Stimulated activated naive CD8-positive, alpha-beta T cell treated with anti-CD3 and anti-CD28 coated beads, Interleukin-15, amount 100 ng/mL, for 72 hours (primary cell): ENCODE results near the gene AS3MT.
A peak's percentile ranks its signal among the peaks of the same experiment; 100 is the strongest.
"Not testable (repeated sequence)": the region's sequence is repeated elsewhere in the genome, so short reads cannot be mapped to it uniquely, and the experiment has no call there.

Source experiments
- ATAC-seq: fragments of 150-1000 bp; cut with Tn5 transposase; 2 replicates; pipeline ENCODE4 v1.10.0; 2021; ENCODE audit warnings: mild to moderate bottlenecking, moderate library complexity
- DNase-seq, 2 donors: peaks; one replicate each; pipeline ENCODE4 v3.0.0; 2021 to 2022
- H3K27ac Mint-ChIP-seq, 2 donors: one replicate each; pipeline ENCODE4 v1.8.0; 2022; ENCODE audit warnings: mild to moderate bottlenecking in 2 of 2, mixed read lengths in 2 of 2, moderate library complexity in 2 of 2
- H3K27me3 Mint-ChIP-seq: one replicate; pipeline ENCODE4 v1.8.0; 2022; ENCODE audit warnings: mixed read lengths
- H3K4me1 Mint-ChIP-seq: one replicate; pipeline ENCODE4 v1.8.0; 2022; ENCODE audit warnings: mild to moderate bottlenecking, mixed read lengths
- H3K4me3 Mint-ChIP-seq, 2 donors: one replicate each; pipeline ENCODE4 v1.8.0; 2022; ENCODE audit warnings: mild to moderate bottlenecking in 2 of 2, mixed read lengths in 2 of 2, moderate library complexity in 1 of 2
- H3K9me3 Mint-ChIP-seq, 2 donors: one replicate each; pipeline ENCODE4 v1.8.0; 2022; ENCODE audit warnings: mixed read lengths in 2 of 2

AS3MT gene, protein sequence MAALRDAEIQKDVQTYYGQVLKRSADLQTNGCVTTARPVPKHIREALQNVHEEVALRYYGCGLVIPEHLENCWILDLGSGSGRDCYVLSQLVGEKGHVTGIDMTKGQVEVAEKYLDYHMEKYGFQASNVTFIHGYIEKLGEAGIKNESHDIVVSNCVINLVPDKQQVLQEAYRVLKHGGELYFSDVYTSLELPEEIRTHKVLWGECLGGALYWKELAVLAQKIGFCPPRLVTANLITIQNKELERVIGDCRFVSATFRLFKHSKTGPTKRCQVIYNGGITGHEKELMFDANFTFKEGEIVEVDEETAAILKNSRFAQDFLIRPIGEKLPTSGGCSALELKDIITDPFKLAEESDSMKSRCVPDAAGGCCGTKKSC

DNA sequence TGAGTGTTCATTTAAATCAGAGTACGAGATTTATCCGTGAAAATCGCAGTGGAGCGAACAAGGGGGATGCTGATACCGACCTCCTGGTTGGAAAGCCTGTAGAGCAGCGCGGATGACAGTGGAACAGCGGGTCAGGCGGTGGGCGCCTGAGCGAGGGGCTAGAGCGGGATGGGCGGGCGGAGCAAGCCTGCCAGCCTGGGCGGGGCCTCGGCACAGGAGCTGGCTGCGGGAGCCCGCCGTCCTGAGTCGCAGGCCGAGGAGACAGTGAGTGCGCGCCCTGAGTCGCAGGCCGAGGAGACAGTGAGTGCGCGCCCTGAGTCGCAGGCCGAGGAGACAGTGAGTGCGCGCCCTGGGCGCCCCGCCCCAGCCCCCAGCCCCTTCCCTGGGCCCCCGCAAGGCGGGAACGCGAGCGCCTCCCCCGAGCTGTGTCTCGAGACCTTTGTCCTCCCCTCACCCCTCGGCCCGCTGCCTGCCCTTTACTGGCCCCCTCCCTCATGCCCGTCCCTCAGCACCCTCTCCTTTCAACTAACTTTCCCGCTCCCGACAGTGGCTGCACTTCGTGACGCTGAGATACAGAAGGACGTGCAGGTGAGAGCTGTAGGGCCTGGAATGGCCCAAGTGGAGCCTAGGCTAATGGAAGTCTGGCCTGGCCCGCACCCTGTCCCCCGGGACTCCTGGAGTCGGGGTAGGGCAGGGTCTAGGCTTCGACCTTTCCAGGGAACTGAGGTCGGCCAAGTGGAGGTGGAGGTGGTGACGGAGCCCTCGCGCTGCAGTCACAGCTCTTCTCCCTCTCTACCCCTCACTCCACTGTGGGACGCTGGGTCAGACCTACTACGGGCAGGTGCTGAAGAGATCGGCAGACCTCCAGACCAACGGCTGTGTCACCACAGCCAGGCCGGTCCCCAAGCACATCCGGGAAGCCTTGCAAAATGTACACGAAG is at the start of gene AS3MT:
TSS of gene AS3MT (plus strand) at position 213 of the 941 bp plus-strand sequence. CDS start at position 336, 123 bp downstream.
- DNase-seq (peak; percentile 32 to 43), ATAC-seq (peak; percentile 93)
- H3K27me3 Mint-ChIP-seq = peaks cover 41% of the 10 kb centered on the region
- H3K4me1 Mint-ChIP-seq = peaks cover 14% of the 10 kb centered on the region
- H3K27ac Mint-ChIP-seq = peak within 1 kb of the TSS; percentile 95 to 96
- no peaks in the 10 kb centered on the region for H3K9me3 Mint-ChIP-seq
- H3K4me3 Mint-ChIP-seq = peak within 1 kb of the TSS; percentile 78 to 92

DNA sequence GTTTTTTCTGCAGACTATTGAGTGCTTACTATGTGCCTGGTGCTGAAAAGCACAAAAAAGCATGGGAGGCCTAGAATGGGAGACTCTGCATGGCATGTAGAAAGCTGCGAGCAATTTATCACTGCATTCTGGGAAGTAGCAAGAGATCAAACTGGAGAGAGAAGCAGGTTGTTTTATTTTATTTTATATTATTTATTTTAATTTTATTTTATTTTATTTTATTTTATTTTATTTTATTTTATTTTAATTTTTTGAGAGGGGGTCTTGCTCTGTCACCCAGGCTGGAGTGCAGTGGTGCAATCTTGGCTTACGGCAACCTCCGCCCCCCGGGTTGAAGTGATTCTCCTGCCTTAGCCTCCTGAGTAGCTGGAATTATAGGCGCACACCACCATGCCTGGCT is 49.3 kb upstream of the AS3MT start:
- not testable (repeated sequence) for H3K9me3 Mint-ChIP-seq, H3K4me3 Mint-ChIP-seq, H3K27ac Mint-ChIP-seq, H3K27me3 Mint-ChIP-seq, H3K4me1 Mint-ChIP-seq, DNase-seq, ATAC-seq

DNA sequence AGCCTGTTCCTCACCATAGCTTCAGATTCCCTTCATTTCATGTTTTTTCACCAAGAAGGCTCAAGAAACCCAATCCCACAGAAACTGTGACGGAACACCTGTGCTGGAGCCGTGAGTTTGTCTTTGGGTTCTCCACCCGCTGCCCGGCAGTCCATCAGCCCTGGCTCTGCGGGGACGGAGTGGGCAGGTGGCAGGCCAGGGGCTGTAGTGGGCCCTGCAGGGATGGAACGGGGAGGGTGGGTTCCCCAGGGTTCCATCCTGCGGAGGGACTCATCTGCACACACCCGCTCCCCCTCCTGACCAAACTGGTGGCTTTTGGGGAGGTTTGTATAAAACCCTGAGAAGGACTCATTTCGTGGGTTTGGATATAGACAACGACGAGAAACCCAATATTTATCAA is 47.0 kb upstream of the AS3MT start:
- Mint-ChIP-seq H3K27ac (peak overlapping the region in 1 of 2 donors; percentile 19), H3K4me3 (no peak overlapping the region), H3K4me1 (no peaks in the 10 kb centered on the region), H3K27me3 (no peaks in the 10 kb centered on the region), H3K9me3 (no peaks in the 10 kb centered on the region)
- ATAC-seq = no peak
- no peak for DNase-seq

DNA sequence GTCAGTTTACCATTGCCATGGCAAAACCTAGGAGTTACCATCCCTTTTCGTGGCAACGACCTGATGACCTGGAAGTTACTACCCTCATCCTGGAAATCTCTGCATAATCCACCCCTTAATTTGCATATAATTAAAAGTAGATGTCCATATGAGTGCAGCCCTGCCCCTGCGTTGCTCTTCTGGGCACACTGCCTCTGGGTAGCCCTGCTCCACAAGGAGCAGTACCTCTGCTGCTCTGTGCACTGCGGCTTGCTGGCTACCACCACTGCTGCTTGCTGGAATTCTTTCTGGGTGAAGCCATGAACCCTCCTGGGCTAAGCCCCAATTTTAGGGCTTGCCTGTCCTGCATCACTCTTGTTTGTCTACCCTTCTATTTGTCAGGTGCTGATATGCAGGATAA is 44.6 kb upstream of the AS3MT start:
- Mint-ChIP-seq H3K9me3 (no peaks in the 10 kb centered on the region), H3K4me1 (no peaks in the 10 kb centered on the region), H3K27me3 (no peaks in the 10 kb centered on the region), H3K4me3 (no peak overlapping the region), H3K27ac (no peak overlapping the region)
- ATAC-seq = no peak
- DNase-seq = no peak

DNA sequence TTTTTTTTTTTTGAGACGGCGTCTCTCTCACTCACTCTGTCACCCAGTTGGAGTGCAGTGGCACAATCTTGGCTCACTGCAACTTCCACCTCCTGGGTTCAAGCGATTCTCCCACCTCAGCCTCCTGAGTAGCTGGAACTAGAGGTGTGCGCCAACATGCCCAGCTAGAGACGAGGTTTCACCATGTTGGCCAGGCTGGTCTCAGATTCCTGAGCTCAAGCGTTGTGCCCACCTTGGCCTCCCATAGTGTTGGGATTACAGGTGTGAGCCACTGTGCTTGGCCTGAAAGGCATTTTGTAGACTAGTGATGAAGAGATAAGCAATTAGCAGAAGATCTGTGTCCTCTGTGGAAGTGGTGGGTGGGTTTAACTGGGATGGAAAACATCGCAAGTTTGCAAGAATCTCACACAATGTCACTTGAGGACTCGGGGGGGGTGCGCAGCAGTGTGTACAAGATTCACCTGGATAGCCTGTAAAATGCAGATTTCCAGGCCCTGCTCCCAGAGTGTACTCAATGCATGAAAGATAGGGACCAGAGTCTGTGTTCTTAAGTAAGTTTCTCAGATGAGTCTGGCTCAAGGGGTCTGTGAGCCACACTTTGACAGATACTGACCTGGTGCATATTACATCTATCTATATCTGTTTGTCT is 43.0 kb upstream of the AS3MT start:
- no peak overlapping the region for H3K27ac Mint-ChIP-seq
- H3K4me3 Mint-ChIP-seq = no peak overlapping the region
- ATAC-seq = no peak
- no peaks in the 10 kb centered on the region for H3K9me3 Mint-ChIP-seq
- H3K4me1 Mint-ChIP-seq = no peaks in the 10 kb centered on the region
- no peaks in the 10 kb centered on the region for H3K27me3 Mint-ChIP-seq
- no peak for DNase-seq

DNA sequence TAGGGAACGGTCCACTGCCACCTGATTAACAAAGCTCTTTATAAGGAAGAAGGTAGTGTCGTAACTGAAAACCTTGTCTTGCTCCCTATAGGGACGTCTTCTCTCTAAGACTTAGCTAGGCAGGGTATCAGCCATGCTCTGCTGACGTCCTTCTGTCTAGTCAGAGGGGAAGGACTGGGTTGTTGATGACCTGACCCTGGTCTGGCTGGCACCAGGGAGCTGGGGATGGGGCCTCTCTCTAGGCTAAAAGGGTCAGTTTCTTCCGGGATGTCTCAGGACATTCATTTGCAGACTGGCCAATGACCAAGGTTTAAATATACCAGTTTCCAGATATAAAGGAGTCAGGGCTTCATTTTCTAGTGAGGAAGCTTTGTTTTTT is 41.7 kb upstream of the AS3MT start:
- H3K4me3 Mint-ChIP-seq = no peak overlapping the region
- DNase-seq = no peak
- no peaks in the 10 kb centered on the region for H3K4me1 Mint-ChIP-seq
- ATAC-seq = no peak
- H3K27ac Mint-ChIP-seq = no peak overlapping the region
- no peaks in the 10 kb centered on the region for H3K27me3 Mint-ChIP-seq
- H3K9me3 Mint-ChIP-seq = no peaks in the 10 kb centered on the region

DNA sequence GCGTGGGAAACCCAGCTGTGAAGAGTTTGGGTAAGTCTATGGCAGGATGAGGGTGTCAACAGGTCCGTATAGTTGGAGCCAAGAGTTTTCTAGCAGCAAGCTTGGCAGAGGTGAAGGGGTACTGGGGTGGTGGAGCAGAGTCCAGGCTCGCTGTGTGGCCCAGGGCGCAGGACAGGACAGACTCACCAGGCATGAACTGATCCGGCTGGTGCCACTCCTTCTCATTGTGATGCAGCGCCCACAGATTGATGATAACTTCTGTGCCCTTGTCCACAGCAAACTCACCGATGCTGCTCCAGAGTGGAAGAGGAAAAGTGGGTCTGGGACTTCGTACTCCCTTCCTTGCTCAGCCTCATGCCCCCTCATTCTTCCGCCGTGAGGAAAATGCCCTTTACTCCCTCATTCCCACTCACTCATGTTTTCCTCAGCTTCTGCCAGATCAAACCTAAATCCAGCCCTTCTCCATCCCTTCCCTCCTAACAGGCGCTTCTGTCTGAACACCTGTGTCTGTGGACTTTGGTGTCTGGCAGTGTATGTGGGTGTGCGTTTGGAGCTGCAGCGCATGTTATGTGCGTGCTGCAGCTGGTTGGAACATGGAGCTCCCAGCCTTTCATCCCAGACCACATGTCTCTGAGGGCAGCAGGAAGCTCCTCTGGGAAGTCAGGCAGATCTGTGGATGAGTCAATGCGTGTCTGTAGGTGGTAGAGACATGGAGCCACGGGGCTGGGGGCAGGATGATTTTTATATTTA is 37.8 kb upstream of the AS3MT start:
- DNase-seq = no peak
- H3K27me3 Mint-ChIP-seq = no peaks in the 10 kb centered on the region
- no peak for ATAC-seq
- no peaks in the 10 kb centered on the region for H3K9me3 Mint-ChIP-seq
- H3K4me3 Mint-ChIP-seq = no peak overlapping the region
- peak overlapping the region in 1 of 2 donors; percentile 85 for H3K27ac Mint-ChIP-seq
- no peaks in the 10 kb centered on the region for H3K4me1 Mint-ChIP-seq

DNA sequence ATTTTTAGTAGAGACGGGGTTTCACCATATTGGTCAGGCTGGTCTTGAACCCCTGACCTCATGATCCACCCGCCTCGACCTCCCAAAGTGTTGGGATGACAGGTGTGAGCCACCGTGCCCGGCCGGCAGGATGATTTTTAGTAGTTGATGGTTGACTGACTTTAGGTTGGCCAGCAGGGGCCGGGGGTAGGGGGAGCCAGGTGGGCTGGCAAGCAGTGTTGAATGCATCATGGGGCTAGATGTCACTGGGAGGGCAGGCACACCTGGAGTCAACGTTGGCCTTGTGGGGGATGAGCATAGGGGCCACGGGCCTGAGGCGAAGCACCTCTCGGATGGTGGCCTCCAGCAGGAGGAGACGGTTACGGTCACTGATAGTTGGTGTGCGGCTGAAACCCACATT is 37.0 kb upstream of the AS3MT start:
- Mint-ChIP-seq H3K4me3 (no peak overlapping the region), H3K27me3 (no peaks in the 10 kb centered on the region), H3K27ac (no peak overlapping the region), H3K9me3 (no peaks in the 10 kb centered on the region), H3K4me1 (no peaks in the 10 kb centered on the region)
- DNase-seq (no peak), ATAC-seq (no peak)

DNA sequence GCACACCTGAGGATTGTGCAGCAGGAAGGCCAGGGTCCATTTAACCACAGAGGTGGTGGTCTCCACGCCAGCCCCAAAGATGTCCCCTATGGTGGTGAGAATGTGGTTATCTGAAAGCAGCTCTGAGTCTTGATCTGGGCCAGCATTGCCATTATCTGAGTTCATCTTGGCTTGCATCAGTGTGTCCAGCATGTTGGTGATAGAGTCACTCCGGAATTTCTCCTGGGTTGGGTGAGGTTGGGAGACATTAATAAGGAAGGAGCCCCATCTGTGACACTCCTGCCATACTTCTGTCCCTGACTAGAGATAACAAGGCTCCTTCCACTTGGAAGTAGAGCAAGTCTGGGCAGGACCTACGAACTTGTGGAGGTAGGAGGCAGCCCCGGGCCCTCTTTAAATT is 36.3 kb upstream of the AS3MT start:
- Mint-ChIP-seq H3K4me1 (no peaks in the 10 kb centered on the region), H3K4me3 (no peak overlapping the region), H3K9me3 (peaks cover 3 to 5% of the 10 kb centered on the region in 2 donors), H3K27me3 (no peaks in the 10 kb centered on the region), H3K27ac (no peak overlapping the region)
- no peak for ATAC-seq
- DNase-seq = no peak

DNA sequence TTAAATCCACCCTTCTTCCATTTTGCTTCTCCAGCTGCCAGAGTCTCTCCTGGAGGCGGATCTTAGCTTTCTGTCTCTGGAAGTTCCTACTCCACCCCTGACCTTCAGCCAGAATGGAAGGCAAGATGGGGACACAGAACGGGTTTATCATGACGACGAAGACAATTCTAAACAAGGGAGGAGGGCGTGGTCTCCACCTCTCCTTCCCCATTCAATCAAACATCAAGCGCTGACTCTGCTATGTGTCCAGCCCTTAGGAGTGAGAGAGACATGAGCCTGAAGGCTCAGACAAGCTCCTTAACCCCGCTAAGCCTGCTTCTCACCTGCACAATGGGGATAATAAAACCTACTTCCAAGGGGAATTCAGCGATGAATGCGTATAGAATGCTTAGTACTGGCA is 35.1 kb upstream of the AS3MT start:
- no peaks in the 10 kb centered on the region for H3K27me3 Mint-ChIP-seq
- no peak for ATAC-seq
- peaks cover 7 to 11% of the 10 kb centered on the region in 2 donors for H3K9me3 Mint-ChIP-seq
- DNase-seq = no peak
- H3K27ac Mint-ChIP-seq = no peak overlapping the region
- H3K4me1 Mint-ChIP-seq = no peaks in the 10 kb centered on the region
- no peak overlapping the region for H3K4me3 Mint-ChIP-seq

DNA sequence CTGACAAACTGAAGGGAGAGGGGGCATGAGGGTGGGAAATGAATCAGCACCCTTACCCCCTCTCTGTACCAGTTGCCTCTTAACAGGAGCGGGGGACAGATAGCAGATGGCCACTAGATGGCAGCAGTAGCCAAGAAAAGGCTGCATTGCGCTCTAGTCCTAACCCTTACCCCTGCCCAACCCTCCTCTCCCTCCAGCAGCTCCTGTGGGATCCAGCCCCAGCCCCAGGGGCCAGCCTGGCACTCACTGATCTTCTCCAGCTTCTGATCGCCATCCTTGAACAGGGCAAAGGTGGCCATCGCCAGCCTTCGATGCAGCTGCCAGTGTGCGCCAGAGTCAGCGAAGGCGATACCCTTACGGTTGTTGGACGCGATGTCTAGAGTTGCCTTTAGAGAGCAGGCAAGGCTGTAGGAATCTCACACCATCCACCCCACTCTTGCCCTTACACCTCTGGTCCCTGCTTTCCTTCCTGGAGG is 34.2 kb upstream of the AS3MT start:
- Mint-ChIP-seq H3K27me3 (peaks cover 4% of the 10 kb centered on the region), H3K27ac (no peak overlapping the region)

DNA sequence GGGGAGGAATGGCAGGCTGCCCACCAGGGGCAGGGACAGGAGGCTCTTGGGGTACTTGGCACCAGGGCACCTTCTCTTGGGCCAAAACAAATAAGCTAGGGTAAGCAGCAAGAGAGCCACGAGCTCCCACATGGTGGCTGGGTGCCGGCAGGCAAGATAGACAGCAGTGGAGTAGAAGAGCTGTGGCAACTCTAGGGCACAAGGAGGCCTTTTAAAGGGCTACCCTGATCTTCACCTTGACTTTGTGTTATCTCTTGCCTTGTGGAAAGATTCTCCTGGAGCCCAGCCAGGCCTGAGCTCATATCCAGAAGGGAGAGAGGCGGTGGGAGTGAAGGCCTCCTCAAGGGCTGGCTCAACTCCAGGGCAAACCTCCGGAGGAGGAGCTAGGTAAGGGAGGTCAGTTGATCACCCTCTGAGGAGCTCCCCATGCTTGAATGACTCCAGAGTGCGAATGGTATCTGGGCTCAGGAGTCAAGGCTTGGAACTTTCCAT is 32.0 kb upstream of the AS3MT start, which contains the start of gene CYP17A1:
TSS of gene CYP17A1 (minus strand) at position 184 of the 492 bp plus-strand sequence. CDS start at position 132, 52 bp downstream.
- Mint-ChIP-seq H3K27me3 (peaks cover 8% of the 10 kb centered on the region), H3K27ac (no peak within 1 kb of the TSS), H3K4me3 (no peak within 1 kb of the TSS), H3K4me1 (no peaks in the 10 kb centered on the region), H3K9me3 (peaks cover 7 to 11% of the 10 kb centered on the region in 2 donors)
- DNase-seq = no peak
- ATAC-seq = no peak

More for the DNA sequence above, 34.2 kb upstream of the AS3MT start:
- Mint-ChIP-seq H3K9me3 (peaks cover 7 to 11% of the 10 kb centered on the region in 2 donors), H3K4me3 (no peak overlapping the region), H3K4me1 (no peaks in the 10 kb centered on the region)
- DNase-seq (peak; percentile 73 to 75), ATAC-seq (peak; percentile 98)

DNA sequence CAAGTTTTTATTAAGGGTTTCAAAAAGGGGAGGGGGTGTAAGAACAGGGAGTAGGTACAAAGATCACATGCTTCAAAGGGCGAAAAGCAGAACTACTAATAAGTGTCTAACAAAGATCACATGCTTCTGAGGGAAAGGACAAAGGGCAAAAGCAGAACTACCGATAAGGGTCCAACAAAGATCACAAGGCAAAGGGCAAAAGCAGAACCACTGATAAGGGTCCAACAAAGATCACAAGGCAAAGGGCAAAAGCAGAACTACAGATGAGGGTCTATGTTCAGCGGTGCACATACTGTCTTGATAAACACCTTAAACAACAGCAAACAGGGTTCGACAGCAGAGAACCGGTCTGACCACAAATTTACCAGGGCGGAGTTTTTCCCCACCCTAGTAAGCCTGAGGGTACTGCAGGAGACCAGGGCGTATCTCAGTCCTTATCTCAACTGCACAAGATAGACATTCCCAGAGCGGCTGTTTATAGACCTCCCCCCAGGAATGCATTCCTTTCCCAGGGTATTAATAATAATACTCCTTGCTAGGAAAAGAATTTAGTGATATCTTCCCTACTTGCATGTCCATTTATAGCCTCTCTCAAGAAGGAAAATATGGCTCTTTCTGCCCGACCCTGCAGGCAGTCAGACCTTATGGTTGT is 30.9 kb upstream of the AS3MT start:
- not testable (repeated sequence) for ATAC-seq, H3K4me3 Mint-ChIP-seq, H3K4me1 Mint-ChIP-seq, H3K27me3 Mint-ChIP-seq, H3K27ac Mint-ChIP-seq, DNase-seq
- peaks cover 7 to 11% of the 10 kb centered on the region in 2 donors for H3K9me3 Mint-ChIP-seq

DNA sequence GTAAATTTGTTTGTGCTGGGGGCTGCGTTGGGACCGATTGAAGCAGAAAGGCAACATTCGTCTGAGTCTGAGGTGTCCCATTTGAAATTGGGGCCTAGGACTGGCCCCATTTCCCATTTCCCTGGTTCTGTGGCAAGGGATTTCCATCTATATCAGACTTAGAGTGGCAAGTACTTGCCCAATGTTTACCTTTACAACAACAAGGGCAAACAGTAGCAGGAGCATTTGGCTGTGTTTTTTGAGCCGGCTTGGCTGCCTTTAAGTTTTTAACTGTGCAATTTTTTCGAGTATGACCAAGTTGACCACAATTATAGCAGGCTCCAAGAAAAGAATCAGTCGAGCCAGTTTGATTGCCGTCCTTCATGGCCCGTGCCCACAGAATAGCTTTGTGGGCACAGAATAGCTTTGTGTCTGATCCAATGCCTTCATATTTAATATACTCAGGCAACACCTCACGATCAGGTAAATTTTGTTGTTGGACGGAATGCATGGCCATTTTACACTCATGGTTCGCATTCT is 27.4 kb upstream of the AS3MT start:
- Mint-ChIP-seq H3K4me1 (no peaks in the 10 kb centered on the region), H3K27me3 (peaks cover 8% of the 10 kb centered on the region), H3K4me3 (no peak overlapping the region), H3K27ac (no peak overlapping the region), H3K9me3 (peaks cover 7 to 11% of the 10 kb centered on the region in 2 donors)
- no peak for DNase-seq
- no peak for ATAC-seq
